GM18511 (cell line): ENCODE measurements around the gene KCNAB1.

Experiments used
- ATAC-seq: cut with Tn5 transposase; IDR thresholded peaks from one replicate; pipeline ENCODE4 v1.9.1; 2021; ENCODE audit warnings: mild to moderate bottlenecking, moderate library complexity; ENCODE audit not compliant: unreplicated experiment

KCNAB1 gene

GRCh38 chr3:156359368-156359767, 239.0 kb downstream of the KCNAB1 start:
- no peak for ATAC-seq

- ATAC-seq = no peak
Observed at GRCh38 chr3:156360083-156360482, 239.7 kb downstream of the KCNAB1 start.

DNA sequence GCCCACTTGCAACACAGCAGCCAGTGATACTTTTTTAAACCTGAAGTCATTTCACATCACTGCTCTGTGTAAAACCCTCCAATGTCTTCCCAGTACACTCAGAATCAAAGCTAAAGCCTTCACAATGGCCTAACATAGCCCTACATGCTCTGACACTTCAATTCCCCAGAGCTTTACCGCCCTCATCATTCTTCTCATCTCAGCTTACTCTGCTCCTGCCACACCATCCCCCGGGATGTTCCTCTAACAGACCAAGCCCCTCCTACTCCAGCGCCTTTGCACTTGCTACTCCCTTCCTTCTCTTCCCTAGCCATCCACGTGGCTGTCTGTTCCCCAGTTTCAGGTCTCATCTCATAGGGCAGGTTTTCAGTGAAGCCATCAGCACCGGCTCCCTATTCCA, 240.6 kb downstream of the KCNAB1 start:
- ATAC-seq = no peak

GRCh38 chr3:156366559-156366958, 246.2 kb downstream of the KCNAB1 start:
- no peak for ATAC-seq

GRCh38 chr3:156368189-156368588, 247.8 kb downstream of the KCNAB1 start:
- ATAC-seq = peak; percentile 56

DNA sequence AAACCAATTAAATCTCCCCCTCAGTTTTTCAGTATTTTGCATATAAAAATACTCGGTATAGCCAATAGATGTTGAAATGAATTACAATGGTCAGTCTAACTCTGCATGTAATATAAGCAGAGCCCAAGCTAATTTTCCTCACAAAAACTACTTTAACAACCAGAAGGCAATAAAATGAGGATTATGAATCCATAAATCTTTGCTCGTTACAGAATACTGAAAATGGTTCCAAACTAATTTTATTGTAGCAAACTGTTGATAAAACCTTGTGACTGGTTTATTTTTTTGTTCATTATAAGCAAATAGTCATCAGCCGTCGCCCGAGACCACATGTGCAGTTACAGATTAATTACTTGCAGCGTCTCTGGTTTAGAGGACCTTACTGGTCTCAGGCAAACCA, 251.3 kb downstream of the KCNAB1 start:
- ATAC-seq = no peak

- no peak for ATAC-seq
Observed at GRCh38 chr3:156373095-156373494, 252.7 kb downstream of the KCNAB1 start.

DNA sequence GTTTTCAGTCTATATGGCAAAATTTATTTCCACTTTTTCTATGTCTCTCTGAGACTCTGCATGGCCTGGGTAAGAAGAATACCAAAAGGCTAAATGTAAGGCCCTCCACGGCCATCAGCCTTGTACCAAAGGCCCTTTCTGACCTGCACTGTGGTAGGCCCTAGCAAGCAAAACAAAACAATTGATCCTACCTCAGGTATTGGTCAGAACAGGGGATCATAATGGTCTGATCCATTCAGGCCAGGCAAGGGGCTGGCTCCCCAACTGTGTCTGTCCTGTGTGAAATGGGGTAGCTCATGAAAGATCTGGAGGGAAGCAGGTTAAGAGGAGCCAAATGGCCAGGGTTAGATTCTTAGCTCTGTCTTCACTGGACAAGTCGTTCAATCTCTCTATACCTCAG, 253.3 kb downstream of the KCNAB1 start:
- ATAC-seq = no peak

- no peak for ATAC-seq
Observed at GRCh38 chr3:156376199-156376598, 255.8 kb downstream of the KCNAB1 start.

DNA sequence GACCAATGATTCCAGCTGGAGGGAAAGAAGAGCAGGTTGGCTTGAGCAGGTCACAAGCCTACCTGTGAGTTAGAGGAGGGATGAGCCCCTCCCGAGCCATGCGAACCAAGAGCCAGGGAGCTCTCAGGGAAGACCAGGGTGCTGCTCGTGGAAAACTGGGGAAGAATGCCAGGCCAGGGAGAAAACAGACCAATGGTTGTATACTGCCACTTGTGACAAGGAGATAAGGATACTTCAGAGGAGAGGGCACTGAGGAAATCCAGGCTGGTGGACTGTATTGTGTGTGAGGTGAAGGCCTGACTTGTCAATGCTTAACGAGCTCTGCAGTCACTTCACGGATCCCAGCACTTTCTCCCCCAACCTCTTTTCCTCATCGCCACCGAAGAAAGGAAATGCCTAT, 256.9 kb downstream of the KCNAB1 start:
- no peak for ATAC-seq

DNA sequence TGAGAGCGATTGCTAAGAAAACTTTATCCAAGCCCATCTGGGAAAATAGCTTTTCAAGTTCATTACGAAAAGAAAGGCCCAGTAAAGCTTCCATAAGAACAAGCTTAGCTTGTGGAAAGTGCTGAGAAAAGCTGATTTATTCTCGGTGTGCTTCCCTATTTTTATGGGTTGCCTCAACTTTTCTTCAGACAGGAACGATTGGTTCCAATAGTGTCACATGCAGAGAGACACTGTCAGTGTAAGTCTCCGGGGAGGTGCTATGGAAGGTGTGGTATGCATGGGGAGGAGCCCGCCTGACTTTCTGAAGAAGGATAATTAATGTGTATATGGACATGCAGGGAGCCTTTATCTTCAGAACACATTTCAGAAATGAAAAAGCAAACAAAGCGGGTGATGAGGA, 257.3 kb downstream of the KCNAB1 start:
- no peak for ATAC-seq

DNA sequence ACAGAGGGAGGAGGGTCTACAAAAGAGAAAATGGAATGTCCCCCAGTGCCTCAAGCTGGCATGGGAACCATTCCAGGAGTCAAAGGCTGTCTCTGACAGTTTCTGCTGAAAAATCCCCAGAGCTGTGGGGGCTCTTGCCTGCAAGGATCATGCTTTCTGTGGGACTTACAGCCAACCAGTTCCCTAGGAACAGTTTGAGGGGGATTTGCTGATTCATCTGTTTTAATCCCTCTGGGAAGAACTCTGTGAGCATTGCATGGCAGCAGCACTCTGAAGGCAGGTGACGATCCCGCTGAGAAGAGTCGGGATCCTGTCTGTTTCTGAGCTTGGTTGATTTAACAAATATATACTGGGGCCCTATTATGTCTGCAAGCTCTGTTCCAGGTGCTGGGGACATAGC, 258.5 kb downstream of the KCNAB1 start:
- ATAC-seq = no peak

GRCh38 chr3:156379327-156379726, 258.9 kb downstream of the KCNAB1 start:
- ATAC-seq = no peak

- ATAC-seq = no peak
Observed at GRCh38 chr3:156381253-156381652, 260.9 kb downstream of the KCNAB1 start.

DNA sequence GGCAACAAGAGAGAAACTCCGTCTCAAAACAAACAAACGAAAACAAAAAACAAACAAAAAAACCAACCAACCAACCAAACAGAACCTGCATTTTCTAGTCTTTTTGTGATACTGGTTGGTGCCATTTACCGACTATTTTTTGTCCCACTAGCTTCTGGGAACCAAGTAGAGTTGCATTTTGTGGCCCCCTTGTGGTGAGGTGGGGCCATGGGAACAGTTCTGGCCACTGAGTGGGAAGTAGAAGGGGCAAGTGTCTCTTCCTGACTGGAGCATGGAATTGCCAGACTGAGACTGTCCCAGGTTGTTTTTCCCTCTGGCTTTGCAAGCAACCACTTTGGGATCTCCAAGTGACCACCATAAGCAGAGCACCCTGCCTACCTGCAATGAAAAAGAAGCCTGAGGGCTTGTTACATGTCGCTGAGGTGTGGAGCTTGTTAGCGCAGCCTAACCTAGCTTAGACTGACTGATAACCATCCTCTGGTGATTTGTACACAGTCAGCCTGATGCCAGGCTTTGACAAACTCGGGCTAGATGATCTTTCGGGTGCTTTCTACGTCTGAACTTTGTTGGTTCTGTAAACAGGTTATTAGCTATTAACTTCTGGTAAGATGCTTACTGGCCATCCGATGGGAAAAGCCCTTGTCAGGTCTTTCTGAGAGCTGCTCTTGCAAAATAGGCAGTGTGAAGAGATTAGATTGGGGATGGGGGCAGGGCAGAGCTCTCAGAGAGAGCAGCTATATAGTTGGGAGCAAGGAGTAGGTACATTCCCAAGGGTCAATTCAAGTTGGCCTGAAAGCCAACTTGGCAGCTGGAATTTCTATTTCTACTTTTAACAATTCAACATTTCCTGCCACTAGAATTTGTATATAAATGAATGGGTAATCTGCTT, 262.3 kb downstream of the KCNAB1 start:
- peak; percentile 72 for ATAC-seq

GRCh38 chr3:156383441-156384025, 263.2 kb downstream of the KCNAB1 start:
- no peak for ATAC-seq

GRCh38 chr3:156388497-156389448, 268.4 kb downstream of the KCNAB1 start:
- no peak for ATAC-seq

GRCh38 chr3:156389449-156389950, 269.1 kb downstream of the KCNAB1 start:
- no peak for ATAC-seq

- ATAC-seq = no peak
Observed at GRCh38 chr3:156390846-156391245, 270.5 kb downstream of the KCNAB1 start.

DNA sequence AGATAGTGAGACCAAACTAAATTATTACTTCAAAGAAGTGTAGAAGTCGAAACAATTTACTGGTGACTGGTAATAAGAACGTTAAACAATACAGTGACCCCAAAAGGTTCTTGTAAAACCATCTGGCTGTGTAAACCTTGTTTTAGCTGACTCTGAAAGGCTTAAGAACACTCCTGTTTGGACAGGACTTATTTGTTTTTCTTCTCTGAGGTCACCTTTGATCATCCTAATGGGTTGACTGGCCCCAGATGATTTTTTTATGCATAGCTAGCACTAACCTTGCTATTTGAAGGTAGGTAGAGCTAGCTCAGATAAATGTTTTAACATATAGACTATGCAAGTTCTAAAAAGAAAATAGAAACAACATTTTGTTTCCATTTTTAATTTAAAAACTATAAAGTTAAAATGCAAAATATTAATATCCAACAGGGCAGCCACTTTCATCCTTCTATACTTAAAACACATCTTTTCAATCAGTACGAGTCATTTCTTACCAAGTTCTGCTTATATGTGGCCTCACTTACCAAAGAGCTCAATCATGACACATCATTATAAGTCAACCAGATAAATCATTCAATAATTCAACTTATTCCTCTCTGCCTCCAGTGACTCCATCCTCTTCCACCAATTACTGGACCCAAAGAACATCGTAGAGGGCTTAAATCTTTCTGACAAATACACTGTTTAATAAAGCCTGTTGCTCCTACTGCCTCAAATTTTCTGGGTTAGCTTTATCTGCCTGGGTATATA, 275.8 kb downstream of the KCNAB1 start:
- ATAC-seq = no peak
